ENCODE measurements around the gene CARD19. TPM values are rescaled to one million over a fixed set of nuclear protein-coding genes. Genes with fewer than 3 reads are reported as not detected.

Gene CARD19
- total and polyA plus RNA-seq, 9 donors: 5.0 to 67.6 (median 44.7) TPM

DNA sequence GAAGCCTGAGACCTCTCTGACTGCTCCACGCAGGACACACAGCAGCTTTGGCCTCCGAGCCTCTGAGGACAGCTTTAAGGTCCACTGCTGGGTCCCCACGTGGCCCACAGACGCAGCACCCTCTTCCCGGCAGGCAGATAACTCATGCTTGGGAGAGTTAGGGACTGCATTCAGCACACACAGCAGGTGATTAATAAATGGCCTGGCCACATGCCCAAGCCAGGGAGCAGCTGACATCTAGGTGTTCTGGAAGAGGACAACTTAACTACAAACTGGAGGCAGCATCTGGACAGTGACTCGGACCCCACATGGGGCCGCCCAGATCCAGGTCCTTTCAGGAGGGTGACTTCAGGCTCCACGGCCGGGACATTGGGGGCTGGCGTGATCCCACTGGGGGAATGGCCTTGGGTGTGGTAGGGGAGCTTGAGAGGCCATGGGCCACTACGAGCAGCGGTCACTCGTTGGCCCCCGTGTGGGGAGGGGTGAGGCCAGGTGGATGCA lies 26.8 kb downstream of the CARD19 start:
- H3K4me3 ChIP-seq: no peak overlapping the region
- peaks cover 14% of the 10 kb centered on the region for H3K4me1 ChIP-seq (ENCODE audit: insufficient read depth)
- no peaks in the 10 kb centered on the region for H3K9me3 ChIP-seq
- 85 to 95% (median 91%) methylated on average over 12 to 14 of the region's 14 CpGs for WGBS, 3 donors
- no peak overlapping the region for H3K27ac ChIP-seq
- no peaks in the 10 kb centered on the region for H3K36me3 ChIP-seq
- no peaks in the 10 kb centered on the region for H3K27me3 ChIP-seq
- no peak for TF ChIP-seq POLR2A (IDR thresholded peaks at IDR 0.05)
- no peak for TF ChIP-seq EP300 (IDR thresholded peaks at IDR 0.05)
- TF ChIP-seq, protein P1, sequence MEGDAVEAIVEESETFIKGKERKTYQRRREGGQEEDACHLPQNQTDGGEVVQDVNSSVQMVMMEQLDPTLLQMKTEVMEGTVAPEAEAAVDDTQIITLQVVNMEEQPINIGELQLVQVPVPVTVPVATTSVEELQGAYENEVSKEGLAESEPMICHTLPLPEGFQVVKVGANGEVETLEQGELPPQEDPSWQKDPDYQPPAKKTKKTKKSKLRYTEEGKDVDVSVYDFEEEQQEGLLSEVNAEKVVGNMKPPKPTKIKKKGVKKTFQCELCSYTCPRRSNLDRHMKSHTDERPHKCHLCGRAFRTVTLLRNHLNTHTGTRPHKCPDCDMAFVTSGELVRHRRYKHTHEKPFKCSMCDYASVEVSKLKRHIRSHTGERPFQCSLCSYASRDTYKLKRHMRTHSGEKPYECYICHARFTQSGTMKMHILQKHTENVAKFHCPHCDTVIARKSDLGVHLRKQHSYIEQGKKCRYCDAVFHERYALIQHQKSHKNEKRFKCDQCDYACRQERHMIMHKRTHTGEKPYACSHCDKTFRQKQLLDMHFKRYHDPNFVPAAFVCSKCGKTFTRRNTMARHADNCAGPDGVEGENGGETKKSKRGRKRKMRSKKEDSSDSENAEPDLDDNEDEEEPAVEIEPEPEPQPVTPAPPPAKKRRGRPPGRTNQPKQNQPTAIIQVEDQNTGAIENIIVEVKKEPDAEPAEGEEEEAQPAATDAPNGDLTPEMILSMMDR (IDR thresholded peaks at IDR 0.05): no peak
- intact Hi-C loops (cut with DNase I): no loop called here
- DNase-seq: peak; percentile 8 to 33 (median 24)

DNA sequence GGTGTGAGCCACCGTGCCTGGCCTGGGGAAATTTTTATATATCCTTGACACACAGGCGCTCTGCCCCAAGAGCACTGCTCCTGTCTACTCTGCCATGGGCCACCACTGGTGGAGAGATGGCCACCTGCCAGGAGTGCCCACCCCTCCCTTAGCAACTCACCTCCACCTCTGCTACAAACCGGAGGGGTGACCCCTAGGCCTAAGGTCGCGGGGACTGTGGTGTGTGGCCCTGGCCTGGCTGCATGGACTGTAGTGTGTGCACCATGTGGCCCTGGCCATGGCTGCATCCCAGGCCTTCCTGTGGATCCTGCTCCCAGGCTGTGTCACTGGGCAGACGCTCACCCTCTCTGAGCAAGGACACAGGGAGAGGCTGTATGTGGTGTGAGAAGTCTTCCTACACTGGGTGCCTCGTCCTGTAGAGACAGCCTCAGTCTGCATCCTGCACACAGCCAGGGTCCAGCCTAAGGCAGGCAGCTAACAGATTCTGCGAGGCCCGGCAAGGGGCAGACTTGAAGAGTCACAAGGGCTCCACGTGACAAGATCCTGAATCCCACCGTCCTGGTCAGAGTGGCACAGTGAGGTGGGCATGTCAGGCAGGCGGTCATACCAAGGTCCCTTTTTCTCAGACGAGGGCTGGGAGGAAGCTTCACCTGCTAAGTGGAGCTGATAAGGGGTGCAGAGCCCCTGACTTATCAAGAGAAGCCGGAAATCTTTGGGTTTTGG lies 27.7 kb downstream of the CARD19 start:
- TF ChIP-seq POLR2A (IDR thresholded peaks at IDR 0.05) (no peak), EP300 (IDR thresholded peaks at IDR 0.05) (no peak)
- TF ChIP-seq, protein P1 (IDR thresholded peaks at IDR 0.05): no peak
- Histone ChIP-seq H3K27ac (no peak overlapping the region), H3K4me3 (no peak overlapping the region), H3K4me1 (ENCODE audit: insufficient read depth) (peaks cover 14% of the 10 kb centered on the region), H3K27me3 (no peaks in the 10 kb centered on the region), H3K36me3 (no peaks in the 10 kb centered on the region), H3K9me3 (no peaks in the 10 kb centered on the region)
- 81 to 83% (median 82%) methylated on average over 13 to 14 of the region's 14 CpGs for WGBS, 3 donors
- DNase-seq: peak; percentile 12 to 40 (median 28)
- intact Hi-C loops (cut with DNase I): no loop called here

DNA sequence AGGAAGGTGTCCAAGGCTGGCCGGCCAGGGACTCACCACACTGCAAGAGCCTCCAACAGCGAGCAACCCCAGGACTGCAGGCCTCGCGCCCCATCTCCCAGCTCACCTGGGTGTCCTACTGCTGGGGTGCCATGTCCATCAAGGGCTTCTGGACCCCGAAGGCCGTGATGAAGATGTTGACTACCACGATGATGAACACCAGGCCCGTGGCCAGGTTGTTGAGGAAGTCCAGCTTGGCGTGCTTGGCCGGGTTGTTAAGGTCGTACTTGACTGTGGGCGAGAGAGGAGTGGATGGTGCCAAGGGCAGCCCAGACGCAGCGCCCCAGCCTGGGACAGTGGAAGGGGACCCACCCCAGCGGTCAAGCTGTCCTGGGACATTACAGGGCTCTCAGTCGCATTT lies 28.8 kb downstream of the CARD19 start:
- no peaks in the 10 kb centered on the region for H3K36me3 ChIP-seq
- H3K27me3 ChIP-seq: no peaks in the 10 kb centered on the region
- no peak overlapping the region for H3K4me3 ChIP-seq
- 88 to 90% (median 89%) methylated on average over 16 of the region's 16 CpGs for WGBS, 3 donors
- intact Hi-C loops (cut with DNase I): no loop called here
- peaks cover 10% of the 10 kb centered on the region for H3K4me1 ChIP-seq (ENCODE audit: insufficient read depth)
- DNase-seq: peak in 2 of 5 donors; percentile 18 to 33
- H3K27ac ChIP-seq: no peak overlapping the region
- no peaks in the 10 kb centered on the region for H3K9me3 ChIP-seq
- TF ChIP-seq, protein P1 (IDR thresholded peaks at IDR 0.05): no peak

DNA sequence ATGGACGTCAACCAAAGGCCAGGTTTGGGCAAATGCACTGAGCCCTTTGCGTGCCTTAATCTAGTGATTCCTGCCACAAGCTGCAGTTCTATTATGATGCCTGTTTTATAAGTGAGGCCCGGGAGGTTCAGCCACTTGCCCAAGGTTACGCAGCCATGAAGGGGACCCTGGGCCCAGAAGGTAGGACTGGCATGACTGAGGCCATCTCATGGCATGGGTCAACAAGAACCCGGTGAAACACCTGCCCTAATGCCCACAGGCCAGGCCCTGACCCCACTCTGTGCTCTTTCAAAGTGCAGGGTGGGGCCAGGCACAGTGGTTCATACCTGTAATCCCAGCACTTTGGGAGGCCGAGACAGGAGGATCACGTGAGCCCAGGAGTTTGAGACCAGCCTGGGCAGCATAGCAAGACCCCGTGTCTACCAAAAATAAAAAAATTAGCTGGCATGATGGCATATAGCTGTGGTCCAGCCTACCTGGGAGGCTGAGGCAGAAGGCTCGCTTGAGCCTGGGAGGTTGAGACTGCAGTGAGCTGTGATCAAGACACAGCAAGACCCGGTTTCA lies 29.4 kb downstream of the CARD19 start:
- intact Hi-C loops (cut with DNase I): no loop called here
- Histone ChIP-seq H3K27ac (no peak overlapping the region), H3K36me3 (no peaks in the 10 kb centered on the region), H3K9me3 (no peaks in the 10 kb centered on the region), H3K4me1 (ENCODE audit: insufficient read depth) (peaks cover 5% of the 10 kb centered on the region), H3K4me3 (no peak overlapping the region), H3K27me3 (no peaks in the 10 kb centered on the region)
- TF ChIP-seq, protein P1 (IDR thresholded peaks at IDR 0.05): no peak
- TF ChIP-seq EP300 (IDR thresholded peaks at IDR 0.05): no peak
- no peak for TF ChIP-seq POLR2A (IDR thresholded peaks at IDR 0.05)
- WGBS, 3 donors: 81 to 86% (median 85%) methylated on average over 10 of the region's 10 CpGs
- no peak for DNase-seq

All from ovary (tissue), 9 donors.